Cerebellar nuclear complex (tissue), 1 donor: ENCODE data around the gene LIMS4.
"Not testable (repeated sequence)": the region's sequence is repeated elsewhere in the genome, so short reads cannot be mapped to it uniquely, and the experiment has no call there.

Experiments used
- DNase-seq, 2 experiments: peaks; one replicate each; lab custom pipeline; 2025; lab: John Stamatoyannopoulos, UW

Gene LIMS4, protein sequence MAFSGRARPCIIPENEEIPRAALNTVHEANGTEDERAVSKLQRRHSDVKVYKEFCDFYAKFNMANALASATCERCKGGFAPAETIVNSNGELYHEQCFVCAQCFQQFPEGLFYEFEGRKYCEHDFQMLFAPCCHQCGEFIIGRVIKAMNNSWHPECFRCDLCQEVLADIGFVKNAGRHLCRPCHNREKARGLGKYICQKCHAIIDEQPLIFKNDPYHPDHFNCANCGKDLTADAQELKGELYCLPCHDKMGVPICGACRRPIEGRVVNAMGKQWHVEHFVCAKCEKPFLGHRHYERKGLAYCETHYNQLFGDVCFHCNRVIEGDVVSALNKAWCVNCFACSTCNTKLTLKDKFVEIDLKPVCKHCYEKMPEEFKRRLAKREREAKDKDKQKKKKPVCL

DNA sequence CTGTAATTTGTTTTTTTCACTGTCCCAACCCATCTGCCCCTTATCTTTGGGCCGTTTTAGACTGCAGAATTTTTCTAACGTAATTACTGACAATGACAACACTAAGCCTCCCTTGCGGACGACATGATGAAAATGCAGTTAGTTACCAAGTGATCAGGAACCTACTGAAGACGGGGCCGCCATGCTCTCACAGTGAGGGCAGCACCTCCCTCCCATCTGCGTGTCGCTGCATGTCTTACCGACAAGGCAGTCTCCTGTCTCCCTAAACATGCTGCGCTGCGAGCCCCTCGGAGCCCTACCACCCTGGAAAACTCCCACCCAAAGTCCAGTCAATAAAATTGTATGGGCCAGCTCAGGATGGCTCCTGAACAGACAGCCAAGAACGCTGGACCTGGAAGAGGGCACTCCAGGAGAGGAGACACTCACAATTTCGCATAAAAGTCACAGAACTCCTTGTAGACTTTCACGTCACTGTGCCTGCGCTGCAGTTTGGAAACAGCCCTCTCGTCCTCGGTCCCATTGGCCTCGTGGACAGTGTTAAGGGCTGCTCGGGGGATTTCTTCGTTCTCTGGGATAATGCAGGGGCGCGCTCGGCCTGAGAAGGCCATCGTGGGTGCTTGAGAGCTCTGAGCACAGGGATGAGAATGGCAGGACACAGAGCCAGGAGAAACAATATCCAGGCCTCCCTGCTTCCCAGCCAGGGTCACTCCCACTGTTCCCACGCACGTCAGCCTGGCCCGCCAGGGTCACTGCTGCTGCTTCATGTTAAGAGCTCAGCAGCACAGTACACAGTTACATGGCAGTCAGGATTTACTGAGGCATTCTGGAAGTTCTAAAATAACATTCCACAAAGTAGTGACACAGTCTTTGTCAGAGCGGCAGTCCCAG, at the start of gene LIMS4:
Gene LIMS4 (minus strand): TSS at position 646 of the 888 bp plus-strand sequence. CDS start 38 bp downstream, at position 608.
- not testable (repeated sequence) for DNase-seq

GRCh38 chr2:110499755-110500377, 27.2 kb upstream of the LIMS4 start:
- not testable (repeated sequence) for DNase-seq

DNA sequence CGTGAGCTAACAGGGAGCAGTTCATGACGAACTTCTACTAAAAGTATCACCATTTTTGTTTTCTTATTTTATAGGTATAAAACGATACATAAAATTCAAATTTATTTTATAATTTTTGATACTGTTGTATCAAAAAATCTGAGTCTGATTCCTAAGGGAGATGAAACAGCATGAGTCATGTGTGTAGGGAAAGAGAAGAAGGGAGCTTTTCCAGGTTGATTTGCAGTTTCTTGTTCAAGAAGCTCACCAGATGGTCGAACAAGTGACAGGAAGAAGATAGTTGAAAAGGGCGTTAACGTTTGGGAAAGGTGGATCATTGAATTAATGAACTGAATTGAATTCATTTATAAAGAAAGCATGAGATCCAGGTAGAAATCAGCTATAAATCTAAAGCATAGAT, 23.4 kb upstream of the LIMS4 start:
- DNase-seq, result not testable (repeated sequence)

DNA sequence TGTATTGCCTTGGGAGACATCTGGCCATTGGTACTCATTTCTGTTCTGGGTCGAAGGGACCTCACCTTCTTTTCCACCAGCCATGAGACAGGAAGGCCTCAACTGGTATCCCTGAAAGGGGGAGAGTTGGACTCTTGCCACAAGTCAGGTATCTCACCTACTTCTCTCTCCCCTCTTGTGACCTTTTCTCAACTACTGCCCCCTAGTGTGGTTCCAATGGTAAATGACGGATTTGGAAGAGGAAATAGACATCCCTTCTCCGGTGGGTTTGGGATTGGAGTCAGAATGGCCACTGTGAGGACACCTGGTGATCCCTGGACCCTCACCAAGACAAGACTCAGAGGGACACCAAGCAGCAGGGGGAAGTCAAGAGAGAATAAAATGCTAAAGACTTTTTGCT, 21.9 kb upstream of the LIMS4 start:
- DNase-seq, result not testable (repeated sequence)

GRCh38 chr2:110488991-110489390, 16.4 kb upstream of the LIMS4 start:
- DNase-seq, result not testable (repeated sequence)

DNA sequence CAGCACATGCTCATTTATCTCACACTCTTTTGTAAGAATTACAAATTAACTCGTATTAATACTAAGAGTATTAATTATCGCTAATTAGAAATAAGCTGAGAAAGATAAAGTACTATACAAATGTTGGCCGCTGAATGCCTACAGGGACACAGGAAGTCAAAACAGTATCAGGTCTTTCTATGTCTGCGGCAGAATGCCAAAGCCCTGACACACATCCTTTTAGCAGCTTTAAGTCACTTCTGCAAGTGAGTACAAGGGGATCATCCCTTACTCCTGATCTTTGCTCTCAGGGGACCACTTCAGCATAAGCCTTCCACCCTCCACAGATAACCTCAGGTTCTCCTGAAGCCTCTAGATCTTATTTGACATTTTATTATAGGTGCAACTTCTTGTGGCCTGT, 10.1 kb upstream of the LIMS4 start:
- not testable (repeated sequence) for DNase-seq

DNA sequence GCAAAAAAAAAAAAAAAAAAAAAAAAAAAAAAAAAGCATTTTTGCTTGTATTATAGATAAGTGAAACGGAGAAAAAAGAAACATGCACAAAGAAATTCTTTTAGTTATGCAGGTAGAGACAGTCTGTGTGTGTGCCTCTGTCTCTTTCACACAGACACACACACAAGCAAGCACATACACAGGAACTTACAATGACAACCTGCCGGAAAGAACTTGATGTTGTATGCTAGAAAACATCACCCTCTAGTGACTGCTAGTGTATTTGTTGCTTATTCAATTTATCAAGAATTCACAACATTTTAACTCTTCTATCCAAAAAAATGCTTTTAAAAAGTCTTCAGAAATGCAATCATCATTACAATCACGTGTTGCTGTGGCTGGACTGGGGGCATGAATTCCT, 8.6 kb upstream of the LIMS4 start:
- DNase-seq, result not testable (repeated sequence)

DNA sequence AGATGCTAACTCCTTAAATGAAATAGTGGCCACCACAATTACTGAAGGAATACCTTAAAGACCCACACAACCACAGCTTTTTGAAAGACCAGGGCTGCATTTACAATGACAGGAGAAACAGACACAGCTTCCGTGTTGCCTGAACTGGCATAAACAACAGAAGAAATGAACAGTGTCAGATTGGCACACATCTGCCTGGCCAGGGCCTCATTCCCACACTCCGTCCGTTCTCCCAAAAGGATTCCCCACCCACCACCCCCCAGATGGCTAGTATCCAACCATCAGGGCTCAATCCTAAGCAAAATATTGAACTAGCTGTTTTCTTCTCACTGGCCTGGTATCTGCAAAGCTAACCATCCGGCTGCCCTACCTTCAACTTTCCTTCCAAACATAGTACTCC, 7.5 kb upstream of the LIMS4 start:
- not testable (repeated sequence) for DNase-seq

DNA sequence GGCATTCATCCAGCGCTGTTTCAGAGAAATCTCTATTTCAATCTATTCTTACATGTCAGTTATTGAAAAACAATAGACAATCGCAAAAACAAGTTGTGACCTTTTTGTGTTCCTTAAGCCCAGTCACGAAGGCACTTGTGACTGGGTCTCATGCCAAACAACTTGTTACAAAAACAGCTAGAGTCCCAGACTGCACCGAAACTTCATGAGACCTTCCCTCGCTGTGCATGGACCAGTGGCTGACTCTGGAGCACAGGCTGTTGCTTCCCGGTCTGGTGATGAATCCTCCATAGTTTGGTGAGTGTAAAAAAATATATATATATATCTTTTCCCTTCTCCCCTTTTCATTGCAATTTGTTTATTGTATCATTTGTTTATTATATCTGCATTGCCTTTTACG, 4.8 kb upstream of the LIMS4 start:
- not testable (repeated sequence) for DNase-seq

GRCh38 chr2:110476952-110477351, 4.3 kb upstream of the LIMS4 start:
- not testable (repeated sequence) for DNase-seq

- not testable (repeated sequence) for DNase-seq
Measured at GRCh38 chr2:110475627-110476359, 3.2 kb upstream of the LIMS4 start.

DNA sequence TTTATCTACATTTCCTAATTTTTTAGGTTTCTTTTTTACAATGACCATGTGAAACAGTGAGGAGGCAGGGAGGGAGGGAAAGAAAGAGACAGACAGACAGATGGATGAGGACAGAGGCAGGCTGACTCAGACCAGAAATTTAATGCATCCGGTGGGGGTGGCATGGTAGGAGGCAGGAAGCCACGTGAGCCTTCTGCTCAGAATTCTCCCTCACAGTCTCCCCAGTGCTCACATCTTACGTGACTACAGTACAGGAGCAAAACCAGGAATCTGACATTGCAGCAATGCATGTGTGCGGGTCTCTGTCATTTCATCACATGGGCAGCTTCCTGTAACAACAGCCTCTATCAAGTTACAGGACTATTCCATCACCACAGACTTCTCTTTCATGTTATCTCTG, 2.3 kb upstream of the LIMS4 start:
- DNase-seq, result not testable (repeated sequence)

DNA sequence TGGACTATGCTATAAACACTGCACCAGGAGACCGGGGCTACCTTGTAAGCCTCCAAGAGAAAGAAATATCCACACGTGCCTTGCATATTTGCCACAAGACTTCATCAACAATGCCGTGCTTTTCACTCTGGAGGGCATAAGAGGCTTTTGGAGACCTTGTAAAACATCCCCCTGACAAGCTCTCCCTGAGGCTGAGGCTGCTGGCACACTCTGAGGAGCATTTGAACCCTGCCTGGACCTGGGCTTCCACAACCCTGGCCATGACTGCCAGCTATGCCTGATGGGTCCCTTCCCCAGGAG, 393 bp upstream of the LIMS4 start:
- not testable (repeated sequence) for DNase-seq

DNA sequence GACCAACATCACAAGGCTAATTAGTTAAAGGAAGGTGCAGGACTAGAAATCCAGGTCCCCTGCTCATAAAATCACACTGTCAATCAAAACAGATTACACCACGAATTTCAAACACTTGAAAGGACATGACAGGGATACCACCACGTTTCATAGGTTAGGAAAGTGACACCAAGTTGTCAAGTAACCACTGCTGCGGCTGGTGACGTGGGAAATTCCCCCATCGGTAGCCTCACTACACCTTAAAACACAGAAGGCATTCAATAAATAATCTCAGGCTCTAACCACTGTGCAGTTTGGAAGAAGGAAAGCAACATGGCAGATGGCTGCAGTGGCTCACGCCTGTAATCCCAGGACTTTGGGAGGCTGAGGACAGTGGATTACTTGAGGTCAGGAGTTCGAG, 3.7 kb downstream of the LIMS4 start:
- not testable (repeated sequence) for DNase-seq

- not testable (repeated sequence) for DNase-seq
Measured at GRCh38 chr2:110465312-110465711, 7.3 kb downstream of the LIMS4 start.

DNA sequence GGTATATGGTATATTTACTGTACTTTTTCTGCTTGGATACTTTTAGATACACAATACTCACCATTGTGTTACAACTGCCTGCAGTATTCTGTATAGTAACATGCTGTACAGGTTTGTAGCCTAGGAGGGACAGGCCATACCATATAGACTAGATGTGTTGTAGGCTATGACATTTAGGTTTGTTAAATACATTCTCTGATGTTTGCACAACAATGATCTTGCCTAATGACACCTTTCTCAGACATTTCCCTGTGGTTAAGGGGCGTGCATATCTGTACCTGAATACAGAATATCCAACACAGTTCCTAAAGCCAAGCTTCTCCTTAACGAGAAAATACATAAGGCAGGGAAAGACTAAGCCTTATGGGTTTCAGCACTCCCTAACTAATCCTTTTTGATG, 10.2 kb downstream of the LIMS4 start:
- DNase-seq, result not testable (repeated sequence)

- not testable (repeated sequence) for DNase-seq
Measured at GRCh38 chr2:110460318-110460717, 12.3 kb downstream of the LIMS4 start.

DNA sequence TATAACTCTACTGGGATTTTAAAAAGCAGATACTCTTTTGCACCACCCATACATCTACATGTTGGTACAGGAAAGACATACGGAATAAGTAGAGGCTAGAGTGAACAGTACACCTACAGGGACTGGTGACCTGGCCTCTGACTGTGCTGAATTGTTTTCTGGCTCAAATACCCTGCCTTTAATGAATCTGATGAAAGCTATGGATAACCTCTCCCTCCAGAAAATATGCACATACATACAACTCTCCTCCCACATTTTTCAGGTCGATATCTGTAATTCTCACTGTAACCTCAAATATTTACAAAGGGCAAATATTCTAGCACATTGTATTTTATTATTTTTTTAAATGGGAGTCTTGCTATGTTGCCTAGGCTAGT, 15.4 kb downstream of the LIMS4 start:
- DNase-seq, result not testable (repeated sequence)

- not testable (repeated sequence) for DNase-seq
Measured at GRCh38 chr2:110456291-110457213, 16.1 kb downstream of the LIMS4 start.

DNA sequence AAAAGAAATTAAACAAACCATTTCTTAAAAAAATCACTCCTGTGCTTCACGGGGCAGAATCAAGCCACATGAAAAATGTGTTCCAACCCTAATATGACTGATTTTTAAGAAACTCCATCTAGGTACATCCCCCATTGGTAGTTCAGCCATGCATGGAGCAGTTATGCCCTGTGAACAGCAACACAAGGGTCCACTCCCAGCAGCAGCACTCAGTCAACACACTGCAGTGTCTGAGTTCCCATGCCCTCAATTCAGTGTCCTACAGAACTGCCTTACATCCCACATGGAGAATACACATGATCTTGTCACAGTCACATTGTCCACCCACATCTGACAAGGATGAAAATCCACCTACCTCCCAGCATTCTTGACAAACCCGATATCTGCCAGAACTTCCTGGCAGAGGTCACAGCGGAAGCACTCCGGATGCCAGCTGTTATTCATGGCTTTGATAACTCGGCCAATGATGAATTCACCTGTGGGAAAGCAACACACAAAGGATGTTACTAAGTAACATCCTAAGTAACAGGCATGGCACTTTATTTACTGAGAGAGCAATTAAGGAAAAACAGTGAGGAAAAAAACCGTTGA, 17.4 kb downstream of the LIMS4 start:
- DNase-seq, result not testable (repeated sequence)
